Neural cell (in vitro differentiated cells): ENCODE results near the gene RUNX1.

Source experiments
- EP300 ChIP-seq: fragments of 450-650 bp; conservative IDR thresholded peaks from 2 replicates; pipeline ENCODE4 v1.6.1; 2014; ENCODE audit warnings: antibody characterized with exemption, mild to moderate bottlenecking, moderate library complexity; ENCODE audit not compliant: poor library complexity, severe bottlenecking
- EZH2 ChIP-seq: fragments of 200-600, 300-800 bp; shearing (Covaris generic), sonication (generic); IDR thresholded peaks from 2 replicates; pipeline ENCODE4 v1.6.1; 2014; ENCODE audit warnings: antibody characterized with exemption, low read length, borderline replicate concordance, mild to moderate bottlenecking; ENCODE audit not compliant: insufficient read depth, poor library complexity, severe bottlenecking
- MXI1 ChIP-seq: fragments of 450-650 bp; conservative IDR thresholded peaks from 2 replicates; pipeline ENCODE4 v1.6.1; 2014; ENCODE audit warnings: antibody characterized with exemption, mild to moderate bottlenecking; ENCODE audit not compliant: poor library complexity, severe bottlenecking
- POLR2AphosphoS5 ChIP-seq: IDR thresholded peaks from 2 replicates; pipeline ENCODE4 v1.6.1; 2012
- RAD21 ChIP-seq: fragments of 450-650 bp; conservative IDR thresholded peaks from 2 replicates; pipeline ENCODE4 v1.6.1; 2014; ENCODE audit warnings: antibody characterized with exemption, mild to moderate bottlenecking, moderate library complexity
- SMC3 ChIP-seq: fragments of 450-650 bp; conservative IDR thresholded peaks from 2 replicates; pipeline ENCODE4 v1.6.1; 2014; ENCODE audit warnings: antibody characterized with exemption, mild to moderate bottlenecking, moderate library complexity; ENCODE audit not compliant: poor library complexity
- TAF1 ChIP-seq: IDR thresholded peaks from 2 replicates; pipeline ENCODE4 v1.6.1; 2012; ENCODE audit warnings: low read depth
- TF ChIP-seq, protein P1 (sequence below): IDR thresholded peaks from 2 replicates; pipeline ENCODE4 v1.6.1; 2012; ENCODE audit warnings: borderline replicate concordance
- TF ChIP-seq, protein P2 (sequence below): fragments of 450-650 bp; IDR thresholded peaks from 2 replicates; pipeline ENCODE4 v1.5.1; 2014; ENCODE audit warnings: antibody characterized with exemption, mild to moderate bottlenecking, moderate library complexity; ENCODE audit not compliant: poor library complexity, severe bottlenecking

DNA sequence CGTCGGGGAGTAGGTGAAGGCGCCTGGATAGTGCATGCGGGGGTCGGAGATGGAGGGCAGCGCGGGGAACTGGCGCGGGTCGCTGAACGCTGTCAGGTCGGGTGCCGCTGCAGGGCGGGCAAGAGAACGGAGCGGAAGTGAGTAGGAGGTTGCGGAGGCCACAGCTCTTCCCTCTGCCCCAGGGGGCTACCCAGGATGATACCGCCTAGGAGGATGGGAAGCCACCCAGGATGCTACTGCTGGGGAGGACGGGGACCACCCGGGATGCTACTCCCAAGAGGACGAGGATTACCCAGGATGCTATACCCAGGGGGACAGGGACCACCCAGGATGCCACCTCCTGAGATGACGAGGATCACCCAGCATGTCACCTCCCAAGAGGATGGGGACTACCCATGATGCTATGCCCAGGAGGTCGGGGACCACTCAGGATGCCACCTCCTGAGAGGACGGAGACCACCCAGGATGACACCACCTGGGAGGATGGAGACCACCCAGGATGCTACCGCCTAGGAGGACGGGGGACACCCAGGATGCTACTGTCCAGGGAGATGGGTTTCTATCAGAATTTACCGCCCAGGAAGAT lies 256.5 kb downstream of the RUNX1 start:
- TF ChIP-seq, protein P1, sequence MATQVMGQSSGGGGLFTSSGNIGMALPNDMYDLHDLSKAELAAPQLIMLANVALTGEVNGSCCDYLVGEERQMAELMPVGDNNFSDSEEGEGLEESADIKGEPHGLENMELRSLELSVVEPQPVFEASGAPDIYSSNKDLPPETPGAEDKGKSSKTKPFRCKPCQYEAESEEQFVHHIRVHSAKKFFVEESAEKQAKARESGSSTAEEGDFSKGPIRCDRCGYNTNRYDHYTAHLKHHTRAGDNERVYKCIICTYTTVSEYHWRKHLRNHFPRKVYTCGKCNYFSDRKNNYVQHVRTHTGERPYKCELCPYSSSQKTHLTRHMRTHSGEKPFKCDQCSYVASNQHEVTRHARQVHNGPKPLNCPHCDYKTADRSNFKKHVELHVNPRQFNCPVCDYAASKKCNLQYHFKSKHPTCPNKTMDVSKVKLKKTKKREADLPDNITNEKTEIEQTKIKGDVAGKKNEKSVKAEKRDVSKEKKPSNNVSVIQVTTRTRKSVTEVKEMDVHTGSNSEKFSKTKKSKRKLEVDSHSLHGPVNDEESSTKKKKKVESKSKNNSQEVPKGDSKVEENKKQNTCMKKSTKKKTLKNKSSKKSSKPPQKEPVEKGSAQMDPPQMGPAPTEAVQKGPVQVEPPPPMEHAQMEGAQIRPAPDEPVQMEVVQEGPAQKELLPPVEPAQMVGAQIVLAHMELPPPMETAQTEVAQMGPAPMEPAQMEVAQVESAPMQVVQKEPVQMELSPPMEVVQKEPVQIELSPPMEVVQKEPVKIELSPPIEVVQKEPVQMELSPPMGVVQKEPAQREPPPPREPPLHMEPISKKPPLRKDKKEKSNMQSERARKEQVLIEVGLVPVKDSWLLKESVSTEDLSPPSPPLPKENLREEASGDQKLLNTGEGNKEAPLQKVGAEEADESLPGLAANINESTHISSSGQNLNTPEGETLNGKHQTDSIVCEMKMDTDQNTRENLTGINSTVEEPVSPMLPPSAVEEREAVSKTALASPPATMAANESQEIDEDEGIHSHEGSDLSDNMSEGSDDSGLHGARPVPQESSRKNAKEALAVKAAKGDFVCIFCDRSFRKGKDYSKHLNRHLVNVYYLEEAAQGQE: no peak
- TF ChIP-seq, protein P2, sequence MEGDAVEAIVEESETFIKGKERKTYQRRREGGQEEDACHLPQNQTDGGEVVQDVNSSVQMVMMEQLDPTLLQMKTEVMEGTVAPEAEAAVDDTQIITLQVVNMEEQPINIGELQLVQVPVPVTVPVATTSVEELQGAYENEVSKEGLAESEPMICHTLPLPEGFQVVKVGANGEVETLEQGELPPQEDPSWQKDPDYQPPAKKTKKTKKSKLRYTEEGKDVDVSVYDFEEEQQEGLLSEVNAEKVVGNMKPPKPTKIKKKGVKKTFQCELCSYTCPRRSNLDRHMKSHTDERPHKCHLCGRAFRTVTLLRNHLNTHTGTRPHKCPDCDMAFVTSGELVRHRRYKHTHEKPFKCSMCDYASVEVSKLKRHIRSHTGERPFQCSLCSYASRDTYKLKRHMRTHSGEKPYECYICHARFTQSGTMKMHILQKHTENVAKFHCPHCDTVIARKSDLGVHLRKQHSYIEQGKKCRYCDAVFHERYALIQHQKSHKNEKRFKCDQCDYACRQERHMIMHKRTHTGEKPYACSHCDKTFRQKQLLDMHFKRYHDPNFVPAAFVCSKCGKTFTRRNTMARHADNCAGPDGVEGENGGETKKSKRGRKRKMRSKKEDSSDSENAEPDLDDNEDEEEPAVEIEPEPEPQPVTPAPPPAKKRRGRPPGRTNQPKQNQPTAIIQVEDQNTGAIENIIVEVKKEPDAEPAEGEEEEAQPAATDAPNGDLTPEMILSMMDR: no peak
- no peak for TF ChIP-seq POLR2AphosphoS5
- TF ChIP-seq EZH2: no peak
- no peak for TF ChIP-seq RAD21
- TF ChIP-seq EP300: no peak
- no peak for TF ChIP-seq TAF1
- TF ChIP-seq MXI1: no peak
- no peak for TF ChIP-seq SMC3
